DOHH2 (cell line): ENCODE data around the gene LYRM2.

Experiments
- CTCF ChIP-seq: fragments of 200-600 bp; sonication (generic); IDR thresholded peaks from one replicate; pipeline ENCODE4 v1.5.1; 2014; ENCODE audit warnings: antibody characterized with exemption, mild to moderate bottlenecking, low read depth, low read length; ENCODE audit not compliant: poor library complexity, severe bottlenecking
- EZH2phosphoT487 ChIP-seq: fragments of 200-600 bp; sonication (generic); IDR thresholded peaks from 2 replicates; pipeline ENCODE4 v1.6.1; 2017; ENCODE audit warnings: borderline replicate concordance, mild to moderate bottlenecking, antibody characterized with exemption, low read length, moderate library complexity, mixed read lengths

GRCh38 chr6:89585154-89585553, 53.4 kb downstream of the LYRM2 start:
- TF ChIP-seq CTCF, result no peak
- TF ChIP-seq EZH2phosphoT487, result no peak
